ENCODE data around the gene GPR141.

Gene GPR141

DNA sequence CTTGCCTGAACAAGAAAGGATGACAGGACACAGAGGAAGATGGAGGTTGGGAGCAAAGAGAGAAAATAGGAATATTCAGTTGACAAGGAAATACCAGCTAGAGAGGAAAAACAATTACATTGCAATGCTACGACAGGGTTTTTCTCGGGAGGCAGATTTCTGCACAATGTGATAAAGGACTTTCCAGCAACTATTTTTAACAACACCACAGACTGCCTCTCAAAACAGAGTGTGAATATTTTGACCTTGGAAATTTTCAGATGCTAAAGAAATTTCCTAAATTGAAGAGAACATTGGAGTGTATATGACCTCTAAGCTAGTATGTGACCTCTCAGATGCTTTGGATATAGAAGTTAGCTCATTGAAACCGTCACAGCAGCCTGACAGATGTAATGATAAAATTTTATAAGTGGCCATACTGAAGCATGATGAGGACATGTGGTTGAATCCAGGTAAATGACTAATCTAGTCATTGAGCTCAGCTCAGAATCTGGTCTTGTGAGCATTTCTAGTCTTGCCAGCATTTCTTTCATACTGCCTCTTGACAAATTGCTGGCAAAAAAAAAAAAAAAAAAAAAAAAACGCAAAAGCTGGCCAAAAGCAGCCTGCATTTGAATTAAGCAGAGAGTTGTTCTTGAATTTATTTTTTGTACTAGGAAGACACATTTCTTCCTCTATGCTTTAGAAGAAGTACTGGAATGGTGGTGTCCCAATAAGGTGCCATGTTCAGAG lies 24.4 kb downstream of the GPR141 start:
- Mint-ChIP-seq H3K36me3 (no peaks in the 10 kb centered on the region), H3K4me3 (no peak overlapping the region), H3K4me1 (no peaks in the 10 kb centered on the region), H3K9me3 (no peaks in the 10 kb centered on the region), H3K27ac (no peak overlapping the region)
- DNase-seq (ENCODE audit: low spot score in 2 of 2) = no peak
- ATAC-seq = no peak

DNA sequence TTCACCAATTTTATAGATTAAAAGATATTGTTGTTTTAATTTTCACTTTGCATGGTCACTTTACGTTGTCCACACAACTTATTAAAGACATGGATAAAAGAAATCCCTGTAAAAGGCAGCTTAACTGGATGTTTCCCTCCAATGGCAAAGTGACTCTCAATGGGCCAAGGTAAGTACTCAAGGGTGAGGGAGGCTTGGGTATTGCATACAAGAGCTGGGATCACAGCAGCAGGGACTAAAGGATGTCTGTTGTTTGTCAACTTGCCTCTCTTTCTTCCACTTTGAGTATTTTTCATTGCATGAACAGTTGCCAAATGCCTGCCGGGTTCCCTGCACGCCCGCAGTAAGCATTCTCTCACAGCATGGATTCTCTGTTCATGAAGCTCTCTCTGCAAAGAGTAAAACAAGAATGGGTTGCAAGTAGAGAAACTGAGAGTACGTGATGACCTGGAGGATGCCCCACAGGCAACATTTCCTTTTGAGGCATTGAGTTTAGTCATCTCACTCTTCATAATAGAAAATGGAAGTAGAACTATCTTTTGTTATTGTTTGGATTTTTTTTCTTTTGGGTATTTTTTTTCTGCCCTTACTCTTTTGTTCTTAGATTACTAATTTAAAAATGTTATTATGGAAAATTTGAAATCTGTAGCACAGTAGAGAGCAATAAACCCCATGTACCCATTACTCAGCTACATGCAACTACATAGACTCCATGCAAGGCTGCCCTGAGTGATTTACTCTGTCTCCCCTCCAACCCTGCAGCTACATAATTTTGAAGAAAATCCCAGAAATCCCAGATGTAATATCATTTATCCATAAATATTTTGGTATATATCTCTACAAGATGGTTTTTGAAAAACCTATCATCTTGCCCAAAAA lies 26.3 kb downstream of the GPR141 start:
- Mint-ChIP-seq H3K4me3 (peak overlapping the region; percentile 27), H3K4me1 (no peaks in the 10 kb centered on the region), H3K36me3 (no peaks in the 10 kb centered on the region), H3K27ac (no peak overlapping the region), H3K9me3 (no peaks in the 10 kb centered on the region)
- no peak for DNase-seq (ENCODE audit: low spot score in 2 of 2)
- peak; percentile 89 for ATAC-seq

DNA sequence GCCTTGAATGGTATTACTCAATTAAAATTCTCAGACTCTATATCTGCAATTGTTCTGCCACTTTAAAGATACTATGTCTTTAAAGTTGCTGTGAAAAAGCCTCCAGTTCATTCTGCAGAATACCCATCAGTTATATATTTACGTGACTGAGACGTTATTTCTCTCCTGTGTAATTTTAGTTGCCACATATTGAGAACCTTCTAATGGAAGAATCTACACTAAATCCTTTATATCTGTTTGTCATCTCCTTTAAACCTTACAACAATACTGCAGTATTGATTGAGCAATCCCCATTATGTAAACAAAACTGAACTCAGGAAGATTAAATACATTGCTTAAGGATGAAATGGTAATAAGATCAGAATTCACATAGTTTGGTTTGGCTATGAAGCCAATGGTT lies 30.0 kb downstream of the GPR141 start:
- H3K4me1 Mint-ChIP-seq = no peaks in the 10 kb centered on the region
- H3K27ac Mint-ChIP-seq = no peak overlapping the region
- no peak for DNase-seq (ENCODE audit: low spot score in 2 of 2)
- H3K36me3 Mint-ChIP-seq = no peaks in the 10 kb centered on the region
- no peak overlapping the region for H3K4me3 Mint-ChIP-seq
- H3K9me3 Mint-ChIP-seq = no peaks in the 10 kb centered on the region
- no peak for ATAC-seq

DNA sequence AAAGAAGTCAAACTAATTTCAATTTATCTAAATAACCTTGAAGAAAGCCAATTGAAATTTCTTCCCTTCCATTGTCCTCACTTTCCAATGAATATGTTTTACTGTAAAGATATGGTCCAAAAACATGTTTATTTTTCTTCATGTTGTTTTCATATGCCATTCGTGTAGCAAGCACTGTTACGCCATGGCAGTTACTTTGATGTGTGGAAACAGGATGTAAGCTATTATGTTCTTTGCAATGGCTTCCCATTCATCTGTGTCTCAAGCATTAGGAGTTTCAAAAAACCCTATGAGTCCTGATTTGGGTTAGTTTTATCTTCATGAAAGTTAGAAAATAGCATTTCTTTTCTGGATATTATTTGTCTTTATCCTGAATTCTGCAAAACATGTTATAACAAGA lies 31.0 kb downstream of the GPR141 start:
- ATAC-seq = no peak
- DNase-seq (ENCODE audit: low spot score in 2 of 2) = no peak

DNA sequence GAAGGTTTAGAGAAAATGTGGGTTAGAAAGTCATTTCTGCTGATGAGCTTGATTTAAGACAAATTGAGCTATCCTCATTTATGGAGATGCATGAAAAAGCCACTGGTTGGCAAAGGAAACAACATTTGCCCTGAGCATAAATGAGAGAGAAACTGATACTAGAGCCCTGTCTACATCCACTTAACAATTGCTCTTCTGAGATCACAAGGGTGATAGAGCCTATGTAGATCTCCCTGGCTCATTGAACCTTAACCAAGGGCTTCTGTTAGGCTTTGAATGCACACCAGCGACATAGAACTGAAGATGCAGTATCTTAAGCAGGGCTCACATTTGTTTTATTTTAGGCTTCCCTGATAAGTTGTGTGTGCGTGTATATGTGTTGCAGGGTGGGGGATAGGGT lies 35.0 kb downstream of the GPR141 start:
- Mint-ChIP-seq H3K36me3 (no peaks in the 10 kb centered on the region), H3K9me3 (no peaks in the 10 kb centered on the region), H3K4me1 (no peaks in the 10 kb centered on the region), H3K27ac (no peak overlapping the region), H3K4me3 (no peak overlapping the region)
- ATAC-seq (no peak), DNase-seq (ENCODE audit: low spot score in 2 of 2) (no peak)

More for the DNA sequence above, 31.0 kb downstream of the GPR141 start:
- Mint-ChIP-seq H3K4me1 (no peaks in the 10 kb centered on the region), H3K9me3 (no peaks in the 10 kb centered on the region), H3K4me3 (no peak overlapping the region), H3K36me3 (no peaks in the 10 kb centered on the region), H3K27ac (no peak overlapping the region)

DNA sequence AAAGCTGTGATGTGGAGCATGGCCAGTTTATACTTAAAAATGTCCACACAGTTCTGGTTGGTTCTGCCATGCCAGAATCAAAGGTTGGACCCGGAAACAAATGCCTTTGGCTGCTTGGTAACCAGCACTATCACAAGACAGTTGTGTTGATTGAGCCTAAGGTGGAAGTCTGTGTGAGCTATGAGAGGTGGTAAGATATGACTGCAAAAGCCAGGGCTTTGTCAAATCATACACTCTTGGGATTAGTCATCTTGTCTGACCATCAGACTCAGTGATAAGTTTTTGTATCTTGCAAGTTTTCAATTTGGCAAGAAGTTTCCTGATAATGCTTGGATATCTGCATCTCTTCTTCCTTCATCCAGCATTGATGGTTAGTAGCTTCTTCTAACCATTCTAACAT lies 35.5 kb downstream of the GPR141 start:
- no peaks in the 10 kb centered on the region for H3K9me3 Mint-ChIP-seq
- H3K4me1 Mint-ChIP-seq = no peaks in the 10 kb centered on the region
- DNase-seq (ENCODE audit: low spot score in 2 of 2) = no peak
- ATAC-seq = peak; percentile 90
- H3K4me3 Mint-ChIP-seq = no peak overlapping the region
- H3K27ac Mint-ChIP-seq = no peak overlapping the region
- H3K36me3 Mint-ChIP-seq = no peaks in the 10 kb centered on the region

DNA sequence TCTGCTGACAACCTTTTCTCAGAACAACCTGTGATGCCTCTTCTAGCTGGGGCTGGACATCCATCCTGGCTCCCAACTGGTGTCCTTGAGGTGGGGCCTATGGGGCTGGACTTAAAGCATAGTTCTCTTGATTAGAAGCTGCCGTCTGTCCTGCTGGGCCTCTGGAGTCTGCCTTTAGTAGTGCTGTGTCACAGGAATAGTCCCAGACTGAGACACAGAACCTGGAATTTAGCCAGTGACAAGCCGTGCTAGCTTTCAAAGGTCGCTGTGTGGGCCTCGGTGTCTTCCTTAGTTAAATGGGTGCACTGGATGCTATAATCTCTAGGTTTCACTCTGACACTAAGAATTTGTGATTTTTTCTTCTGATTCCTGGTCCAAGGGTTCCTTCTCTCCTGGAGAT lies 41.2 kb downstream of the GPR141 start:
- H3K27ac Mint-ChIP-seq = no peak overlapping the region
- peaks cover 5% of the 10 kb centered on the region for H3K4me1 Mint-ChIP-seq
- no peak for ATAC-seq
- H3K9me3 Mint-ChIP-seq = no peaks in the 10 kb centered on the region
- no peaks in the 10 kb centered on the region for H3K36me3 Mint-ChIP-seq
- H3K4me3 Mint-ChIP-seq = no peak overlapping the region
- DNase-seq (ENCODE audit: low spot score in 2 of 2) = no peak

DNA sequence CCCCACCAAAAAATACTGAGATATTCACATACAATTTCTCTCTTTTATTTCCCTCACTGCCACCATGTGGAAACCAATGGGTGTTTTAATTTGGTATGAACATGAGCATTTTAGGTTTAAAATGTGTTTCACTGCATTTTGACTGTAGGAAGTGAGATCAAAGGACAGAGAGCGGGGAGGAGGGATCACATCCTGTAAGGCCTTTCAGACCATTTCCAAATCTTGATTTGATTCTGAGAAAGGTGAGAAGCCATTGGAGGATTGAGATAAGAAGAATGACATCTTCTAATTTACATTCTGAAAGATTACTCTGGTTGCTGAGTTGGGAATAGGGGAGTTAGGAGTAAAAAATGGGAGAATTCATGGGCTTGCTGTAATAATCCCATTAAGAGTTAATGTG lies 42.5 kb downstream of the GPR141 start:
- Mint-ChIP-seq H3K36me3 (no peaks in the 10 kb centered on the region), H3K9me3 (no peaks in the 10 kb centered on the region)

DNA sequence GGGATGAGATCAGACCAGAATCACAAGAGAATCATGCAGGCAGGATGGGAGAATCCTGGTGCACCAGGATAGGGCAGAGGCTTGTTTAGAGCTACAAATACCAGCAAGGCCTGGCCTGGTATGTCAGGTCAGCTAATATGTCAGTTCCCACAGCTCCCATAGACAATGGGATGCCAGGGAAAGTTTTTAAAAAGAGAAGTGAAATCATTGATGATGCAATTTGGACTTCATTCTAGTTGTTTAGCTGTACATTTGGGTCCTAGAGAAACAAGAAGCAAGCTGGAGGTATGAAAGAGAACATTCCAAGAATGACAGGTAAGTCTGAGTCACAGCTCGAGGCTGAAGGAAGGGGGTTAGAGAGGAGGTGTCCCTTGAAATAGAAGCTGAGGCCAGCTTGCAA lies 45.2 kb downstream of the GPR141 start:
- no peak overlapping the region for H3K4me3 Mint-ChIP-seq
- peak overlapping the region; percentile 24 for H3K27ac Mint-ChIP-seq

More for the DNA sequence above, 42.5 kb downstream of the GPR141 start:
- Mint-ChIP-seq H3K4me3 (no peak overlapping the region), H3K4me1 (peaks cover 5% of the 10 kb centered on the region), H3K27ac (no peak overlapping the region)
- ATAC-seq = no peak
- no peak for DNase-seq (ENCODE audit: low spot score in 2 of 2)

DNA sequence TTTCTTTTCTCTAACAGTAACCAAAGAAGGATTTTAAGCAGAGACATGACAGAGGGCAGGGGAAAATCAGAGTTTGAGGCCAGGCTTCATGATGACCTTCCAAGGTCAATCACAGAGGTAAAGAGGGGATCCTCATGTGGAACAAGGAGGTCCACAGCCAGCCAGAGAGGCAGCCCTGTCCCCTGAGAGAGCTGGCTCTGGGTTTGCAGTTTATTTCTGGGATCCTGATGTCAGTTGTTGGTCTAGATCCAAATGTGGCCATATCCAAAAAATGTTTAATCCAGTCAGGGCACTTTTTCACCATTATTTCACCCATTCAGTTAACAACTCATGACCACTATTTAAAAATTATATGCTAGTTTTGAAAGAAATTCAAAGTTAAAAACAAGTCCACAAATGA lies 45.6 kb downstream of the GPR141 start:
- Mint-ChIP-seq H3K36me3 (no peaks in the 10 kb centered on the region), H3K4me1 (peaks cover 5% of the 10 kb centered on the region), H3K27ac (peak overlapping the region; percentile 24), H3K4me3 (no peak overlapping the region), H3K9me3 (no peaks in the 10 kb centered on the region)
- DNase-seq (ENCODE audit: low spot score in 2 of 2) = no peak
- ATAC-seq = no peak

More for the DNA sequence above, 45.2 kb downstream of the GPR141 start:
- DNase-seq (ENCODE audit: low spot score in 2 of 2) = no peak
- Mint-ChIP-seq H3K36me3 (no peaks in the 10 kb centered on the region), H3K9me3 (no peaks in the 10 kb centered on the region), H3K4me1 (peaks cover 5% of the 10 kb centered on the region)
- no peak for ATAC-seq

DNA sequence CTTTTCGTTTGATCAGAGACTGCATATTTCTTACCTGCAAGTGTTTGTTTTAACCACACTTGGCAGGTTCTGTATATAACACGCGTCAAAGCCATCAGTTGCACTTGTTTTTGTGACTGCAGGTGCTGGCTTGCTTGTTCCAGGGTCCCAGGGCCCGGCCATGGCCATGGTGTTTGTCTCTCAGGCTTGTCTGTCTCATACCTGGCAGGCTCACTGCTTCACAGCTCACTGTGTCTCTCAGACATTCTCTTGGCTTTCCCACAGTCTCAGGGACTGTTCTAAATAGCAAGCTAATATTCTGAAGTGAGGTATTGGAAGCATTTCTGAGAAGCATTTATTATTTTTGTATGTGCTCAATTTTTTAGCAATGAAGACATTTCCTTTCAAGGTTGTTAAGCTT lies 46.9 kb downstream of the GPR141 start:
- Mint-ChIP-seq H3K4me1 (peaks cover 5% of the 10 kb centered on the region), H3K36me3 (no peaks in the 10 kb centered on the region), H3K9me3 (no peaks in the 10 kb centered on the region), H3K27ac (no peak overlapping the region), H3K4me3 (no peak overlapping the region)
- ATAC-seq = no peak
- no peak for DNase-seq (ENCODE audit: low spot score in 2 of 2)

DNA sequence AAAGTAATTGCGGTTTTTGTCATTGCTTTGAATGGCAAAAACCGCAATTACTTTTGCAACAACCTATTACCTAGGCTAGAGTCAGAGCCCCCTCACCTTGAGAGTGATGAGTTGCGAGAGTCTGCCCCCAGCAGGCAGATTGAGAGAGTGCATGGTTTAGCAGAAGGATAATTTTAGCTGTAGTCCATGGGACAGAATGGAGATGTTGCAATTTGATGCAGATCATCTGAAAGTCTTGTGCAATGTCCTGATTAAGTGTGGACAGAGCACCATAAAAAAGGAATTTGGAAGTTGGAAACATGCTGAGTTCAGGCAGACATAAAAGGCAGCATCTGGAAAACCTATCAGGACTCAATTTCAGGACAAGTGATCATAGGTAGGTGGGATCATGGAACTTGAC lies 48.7 kb downstream of the GPR141 start:
- no peaks in the 10 kb centered on the region for H3K9me3 Mint-ChIP-seq
- H3K4me3 Mint-ChIP-seq = no peak overlapping the region
- no peak overlapping the region for H3K27ac Mint-ChIP-seq
- no peaks in the 10 kb centered on the region for H3K36me3 Mint-ChIP-seq
- no peak for DNase-seq (ENCODE audit: low spot score in 2 of 2)
- H3K4me1 Mint-ChIP-seq = peaks cover 5% of the 10 kb centered on the region
- ATAC-seq = no peak

DNA sequence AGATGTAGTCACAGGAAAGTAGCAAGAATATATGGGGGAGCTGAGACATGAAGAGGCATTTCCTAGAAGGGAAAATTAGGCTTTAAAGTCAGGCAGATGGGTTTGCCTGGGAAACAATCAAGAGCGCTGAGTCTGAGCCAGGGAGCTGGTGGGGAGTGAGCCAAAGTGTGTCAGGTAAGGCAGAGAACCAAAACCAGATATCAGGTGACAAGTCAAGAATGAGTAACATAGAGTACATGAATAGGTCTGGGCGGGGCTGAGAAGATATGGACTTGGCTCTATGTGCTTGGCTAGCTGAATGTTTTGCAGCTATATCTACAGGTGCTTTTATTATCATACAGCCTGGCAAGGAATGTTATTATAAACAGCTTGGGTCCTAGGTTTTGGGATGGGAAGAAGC lies 49.3 kb downstream of the GPR141 start:
- no peak for DNase-seq (ENCODE audit: low spot score in 2 of 2)

DNA sequence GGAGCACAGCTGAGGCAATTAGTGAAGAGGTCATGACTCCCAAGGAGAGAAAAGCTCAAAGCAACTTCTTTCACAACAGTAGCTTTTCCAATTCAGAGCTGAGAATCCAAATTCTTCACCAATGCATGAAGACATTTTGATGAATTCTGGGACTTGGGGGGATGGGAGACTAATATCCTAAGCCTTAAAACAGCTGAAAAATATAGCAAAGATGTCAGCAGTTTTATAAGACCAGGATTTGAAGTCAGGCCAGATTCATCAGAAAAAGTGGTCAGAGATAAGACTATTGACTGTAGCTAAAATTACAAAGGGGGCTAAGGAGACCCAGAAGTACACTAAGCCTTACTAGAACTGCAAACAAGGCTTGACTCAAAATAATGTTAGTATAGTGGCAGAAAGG lies 51.6 kb downstream of the GPR141 start:
- DNase-seq (ENCODE audit: low spot score in 2 of 2) (no peak), ATAC-seq (no peak)
- no peak overlapping the region for H3K4me3 Mint-ChIP-seq
- H3K36me3 Mint-ChIP-seq = no peaks in the 10 kb centered on the region
- no peaks in the 10 kb centered on the region for H3K9me3 Mint-ChIP-seq
- H3K4me1 Mint-ChIP-seq = no peaks in the 10 kb centered on the region
- no peak overlapping the region for H3K27ac Mint-ChIP-seq

More for the DNA sequence above, 49.3 kb downstream of the GPR141 start:
- H3K4me1 Mint-ChIP-seq = peaks cover 5% of the 10 kb centered on the region
- no peaks in the 10 kb centered on the region for H3K36me3 Mint-ChIP-seq
- H3K4me3 Mint-ChIP-seq = no peak overlapping the region
- no peaks in the 10 kb centered on the region for H3K9me3 Mint-ChIP-seq
- no peak for ATAC-seq
- H3K27ac Mint-ChIP-seq = no peak overlapping the region

DNA sequence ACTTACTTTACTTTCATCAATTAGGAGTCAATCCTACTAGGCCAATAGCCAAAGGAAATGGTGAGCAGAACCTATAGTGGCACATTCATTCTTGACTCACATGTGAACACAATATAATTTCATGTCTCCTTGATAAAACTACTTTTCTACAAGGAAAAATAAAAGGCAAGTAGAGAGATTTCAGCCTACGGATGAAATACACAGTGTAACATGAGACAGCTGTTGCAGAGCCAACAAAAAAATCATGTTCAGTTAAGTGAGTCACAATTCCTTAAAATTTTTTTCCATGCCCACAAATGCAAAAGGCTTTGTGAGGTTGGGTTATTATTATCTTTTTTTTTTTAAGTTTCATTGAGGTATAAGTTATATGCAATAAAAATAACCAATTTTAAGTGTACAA lies 54.8 kb downstream of the GPR141 start:
- no peak for DNase-seq (ENCODE audit: low spot score in 2 of 2)
- Mint-ChIP-seq H3K27ac (no peak overlapping the region), H3K4me1 (no peaks in the 10 kb centered on the region), H3K36me3 (no peaks in the 10 kb centered on the region), H3K4me3 (no peak overlapping the region), H3K9me3 (no peaks in the 10 kb centered on the region)
- no peak for ATAC-seq

DNA sequence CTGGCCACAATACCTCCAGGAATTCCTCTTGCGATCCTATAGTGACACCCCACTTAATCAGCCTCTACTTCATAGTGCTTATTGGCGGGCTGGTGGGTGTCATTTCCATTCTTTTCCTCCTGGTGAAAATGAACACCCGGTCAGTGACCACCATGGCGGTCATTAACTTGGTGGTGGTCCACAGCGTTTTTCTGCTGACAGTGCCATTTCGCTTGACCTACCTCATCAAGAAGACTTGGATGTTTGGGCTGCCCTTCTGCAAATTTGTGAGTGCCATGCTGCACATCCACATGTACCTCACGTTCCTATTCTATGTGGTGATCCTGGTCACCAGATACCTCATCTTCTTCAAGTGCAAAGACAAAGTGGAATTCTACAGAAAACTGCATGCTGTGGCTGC lies 56.8 kb downstream of the GPR141 start:
- Mint-ChIP-seq H3K4me1 (no peaks in the 10 kb centered on the region), H3K36me3 (no peaks in the 10 kb centered on the region), H3K9me3 (no peaks in the 10 kb centered on the region), H3K27ac (no peak overlapping the region), H3K4me3 (no peak overlapping the region)
- DNase-seq (ENCODE audit: low spot score in 2 of 2) (no peak), ATAC-seq (no peak)

All from stimulated activated effector memory CD8-positive, alpha-beta T cell treated with anti-CD3 and anti-CD28 coated beads, Interleukin-12 subunit alpha, Interleukin-12 subunit beta, amount 100 ng/mL, for 72 hours (primary cell).